Anterior cingulate cortex (tissue), 58 donors: ENCODE data around the gene WDR77.
A peak's percentile ranks its signal among the peaks of the same experiment; 100 is the strongest.

Source experiments
- DNase-seq, 58 donors: peaks; one replicate each; lab custom pipeline; 2025; lab: John Stamatoyannopoulos, UW

Gene WDR77

DNA sequence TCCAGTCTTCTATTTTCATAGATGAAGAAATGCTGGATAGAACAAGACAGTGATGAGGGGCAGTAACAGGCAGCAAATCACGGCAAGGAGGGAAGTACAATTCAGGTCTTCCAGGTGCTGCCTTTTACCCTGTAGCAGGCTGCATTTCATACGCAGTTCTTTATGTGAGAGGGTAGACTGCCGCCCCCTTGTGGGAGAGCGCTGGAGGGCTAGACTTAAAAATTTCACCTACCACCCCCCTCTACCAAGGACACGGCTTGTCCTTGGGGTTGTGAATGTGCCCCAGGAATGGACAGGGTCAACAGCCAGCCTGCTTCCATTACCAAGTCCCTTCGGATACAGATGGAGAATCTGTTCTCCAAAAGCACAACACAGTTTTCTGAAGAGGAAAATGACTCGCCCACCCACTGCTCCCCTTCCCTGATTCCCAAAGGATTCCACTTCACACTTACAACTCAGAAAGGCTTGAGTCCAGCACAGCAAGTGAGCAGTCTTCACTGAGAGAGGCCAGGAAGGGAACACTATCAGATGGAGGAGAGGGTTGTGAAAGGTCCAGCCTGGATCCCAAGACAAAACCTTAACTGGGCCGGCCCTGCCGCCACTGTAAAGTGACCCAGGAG lies 7.4 kb downstream of the WDR77 start:
- DNase-seq = peak in 3 of 58 donors; percentile 0 to 3 (median 1)

- DNase-seq = no peak
These were observed 9.3 kb downstream of the WDR77 start for GRCh38 chr1:111439461-111440351.

- no peak for DNase-seq
These were observed 12.3 kb downstream of the WDR77 start for GRCh38 chr1:111436726-111437125.

GRCh38 chr1:111424281-111424680 lies 24.8 kb downstream of the WDR77 start:
- DNase-seq = no peak

DNA sequence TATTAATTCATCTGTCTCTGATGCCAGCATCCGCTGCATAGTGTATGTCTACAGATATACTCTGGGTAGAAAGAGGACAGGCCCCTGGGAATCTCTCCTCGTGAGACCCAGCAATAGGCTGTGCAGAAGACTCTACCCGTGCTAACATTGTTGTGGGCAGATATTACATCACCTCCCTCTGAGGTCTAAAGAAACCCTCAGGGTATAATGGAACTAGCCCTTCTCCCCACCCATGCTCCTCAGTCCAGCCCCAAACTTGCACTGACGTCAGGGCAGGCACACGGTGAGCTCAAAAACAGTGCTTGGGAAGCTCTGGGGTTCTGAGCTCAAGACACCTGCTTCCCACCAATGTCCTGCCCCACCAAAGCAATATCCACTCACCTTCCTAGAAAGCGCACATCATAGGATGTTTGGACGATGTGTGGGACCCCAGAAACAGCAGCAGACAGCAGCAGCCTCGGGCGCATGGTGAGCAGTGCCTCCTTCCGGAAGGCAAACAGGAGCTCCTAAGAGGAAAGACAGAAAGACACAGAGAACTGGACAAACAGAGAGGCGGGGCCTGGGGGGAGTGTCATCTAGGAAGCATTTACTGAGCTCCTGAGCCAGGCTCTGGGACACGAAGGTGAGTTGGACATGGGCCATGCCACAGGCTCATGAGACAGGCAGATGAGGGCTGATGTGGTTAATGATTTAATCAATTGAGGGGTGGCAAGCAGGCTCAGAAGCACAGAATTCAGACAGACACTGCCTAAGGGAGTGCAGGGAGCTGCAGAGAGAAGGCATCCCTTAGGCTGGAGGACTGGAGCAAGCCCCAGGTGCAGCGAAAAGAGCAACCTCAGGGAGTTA lies 26.3 kb downstream of the WDR77 start:
- no peak for DNase-seq

GRCh38 chr1:111420377-111420776 lies 28.7 kb downstream of the WDR77 start:
- no peak for DNase-seq

- DNase-seq = no peak
These were observed 30.0 kb downstream of the WDR77 start for GRCh38 chr1:111419037-111419436.

- no peak for DNase-seq
These were observed 31.3 kb downstream of the WDR77 start for GRCh38 chr1:111417755-111418154.

GRCh38 chr1:111415461-111415860 lies 33.6 kb downstream of the WDR77 start:
- no peak for DNase-seq

DNA sequence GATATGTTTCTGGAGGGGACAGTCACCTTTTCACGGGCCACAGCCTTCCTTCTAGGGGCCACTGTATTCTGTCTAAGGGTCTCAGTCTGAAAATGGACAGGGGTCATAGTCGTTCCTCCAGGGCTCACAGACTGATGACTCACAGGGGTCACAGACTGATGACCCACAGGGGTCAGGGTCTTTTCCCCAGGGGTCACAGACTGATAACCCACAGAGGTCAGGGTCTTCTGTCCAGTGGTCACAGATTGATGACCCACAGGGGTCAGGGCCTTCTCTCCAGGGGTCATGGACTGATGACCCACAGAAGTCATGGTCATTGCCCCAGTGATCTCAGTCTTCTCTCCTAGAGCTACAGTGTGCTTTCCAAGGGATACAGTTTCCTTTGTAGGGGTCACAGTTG lies 34.3 kb downstream of the WDR77 start:
- DNase-seq = no peak

GRCh38 chr1:111412839-111413238 lies 36.2 kb downstream of the WDR77 start:
- no peak for DNase-seq

DNA sequence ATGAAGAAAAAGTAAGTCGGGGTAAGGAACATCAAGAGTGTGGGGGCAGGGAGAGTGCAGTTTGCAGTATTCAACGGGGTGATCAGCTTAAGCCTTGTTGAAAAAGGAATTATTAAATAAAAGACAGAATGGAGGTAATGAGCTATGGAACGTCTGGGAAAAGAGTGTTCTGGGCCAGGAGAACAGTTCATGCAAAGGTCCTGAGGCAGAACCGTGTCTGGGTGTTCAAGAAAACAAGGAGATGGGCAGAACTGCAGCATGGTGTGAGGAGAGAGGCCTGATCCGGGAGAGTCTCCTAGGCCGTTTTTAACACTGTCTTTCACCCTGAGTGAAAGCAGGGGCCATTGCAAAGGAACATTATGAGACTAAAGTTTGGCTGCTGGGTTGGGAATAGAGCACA lies 41.8 kb downstream of the WDR77 start:
- DNase-seq = no peak

- DNase-seq = peak in 1 of 58 donors; percentile 6
These were observed 42.7 kb downstream of the WDR77 start for GRCh38 chr1:111406321-111406768.

GRCh38 chr1:111404588-111404987 lies 44.5 kb downstream of the WDR77 start:
- no peak for DNase-seq

DNA sequence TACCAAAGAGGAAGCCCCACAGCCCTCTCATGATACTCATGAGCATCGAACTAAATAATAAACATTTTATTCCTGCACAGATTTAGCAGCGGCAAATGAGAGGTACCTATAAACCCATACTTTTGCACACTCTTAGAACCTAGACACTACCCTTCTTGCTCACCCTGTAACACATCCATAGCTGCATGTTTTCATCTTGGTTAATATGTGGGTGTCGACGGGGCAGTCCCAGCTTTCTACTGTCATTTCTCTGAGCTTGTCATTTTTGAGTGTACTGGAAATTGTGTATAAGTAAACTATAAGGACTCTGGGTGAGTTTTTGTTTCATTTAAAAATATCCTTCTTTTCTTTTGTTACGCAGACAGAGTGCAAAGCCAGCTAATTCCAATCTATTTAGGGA lies 47.0 kb downstream of the WDR77 start:
- no peak for DNase-seq

- peak in 28 of 58 donors; percentile 1 to 69 (median 12) for DNase-seq
These were observed 49.1 kb downstream of the WDR77 start for GRCh38 chr1:111399792-111400610.

DNA sequence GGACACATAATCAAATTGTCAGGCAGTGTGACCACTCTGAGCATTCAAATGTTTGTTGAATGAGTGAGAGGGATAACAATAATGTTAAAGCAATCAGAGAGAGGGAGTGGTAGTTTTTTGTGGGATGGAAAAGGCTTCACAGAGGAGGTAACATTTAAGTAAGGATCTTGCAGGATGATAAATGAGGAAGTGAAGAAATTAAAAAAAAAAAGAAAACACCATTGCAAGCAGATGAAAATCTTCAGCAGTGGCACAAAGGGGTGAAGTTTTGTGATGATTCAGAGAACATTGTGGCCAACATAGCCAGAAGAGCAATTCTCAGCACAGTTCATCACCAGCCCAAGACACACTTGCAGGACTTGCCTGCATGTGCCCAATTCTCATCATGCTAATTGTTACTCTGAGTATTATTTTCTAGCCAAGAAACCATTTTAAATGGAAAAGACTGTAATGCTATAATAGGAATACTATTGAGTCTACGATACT lies 56.6 kb downstream of the WDR77 start:
- DNase-seq = no peak

DNA sequence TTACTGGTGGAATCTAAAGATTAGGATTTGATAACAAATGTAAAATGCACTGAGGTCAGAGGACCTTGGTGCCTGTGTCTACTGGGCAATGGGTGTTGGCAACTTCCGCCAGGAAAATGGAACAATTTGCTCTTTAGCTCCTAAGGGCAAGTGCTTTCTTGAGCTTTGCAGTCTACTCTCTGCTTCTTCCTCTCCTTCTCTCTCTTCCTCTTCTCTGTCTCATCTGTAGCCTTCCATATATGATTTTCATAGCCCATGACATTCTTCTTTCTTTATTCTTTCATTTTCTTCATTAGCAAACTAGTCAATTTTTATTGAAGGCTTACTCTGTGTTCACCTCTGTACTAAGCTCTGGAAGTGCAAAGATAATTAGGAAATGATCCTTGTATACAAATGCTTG lies 57.0 kb downstream of the WDR77 start:
- DNase-seq = no peak
